Stomach smooth muscle (tissue), 2 donors: ENCODE measurements around the gene SLC35F1.

Source experiments
- H3K27ac ChIP-seq: one replicate; pipeline ENCODE4 v1.7.0; 2013; ENCODE audit warnings: mild to moderate bottlenecking, low read length, inconsistent platforms
- H3K27me3 ChIP-seq, 2 donors: one replicate each; pipeline ENCODE4 v1.7.0; 2013; ENCODE audit warnings: low read length in 2 of 2; ENCODE audit not compliant: insufficient read depth in 2 of 2, control insufficient read depth in 1 of 2
- H3K36me3 ChIP-seq, 2 donors: one replicate each; pipeline ENCODE4 v1.7.0; 2013; ENCODE audit warnings: low read length in 2 of 2; ENCODE audit not compliant: control insufficient read depth in 2 of 2, insufficient read depth in 2 of 2
- H3K4me1 ChIP-seq: one replicate; pipeline ENCODE4 v1.7.0; 2013; ENCODE audit warnings: low read length; ENCODE audit not compliant: control insufficient read depth, insufficient read depth
- H3K4me3 ChIP-seq, 2 donors: one replicate each; pipeline ENCODE4 v1.7.0; 2013; ENCODE audit warnings: low read length in 2 of 2
- H3K9ac ChIP-seq, 2 donors: one replicate each; pipeline ENCODE4 v1.7.0; 2013; ENCODE audit warnings: low read length in 2 of 2, mild to moderate bottlenecking in 1 of 2
- H3K9me3 ChIP-seq, 2 donors: one replicate each; pipeline ENCODE4 v1.7.0; 2013; ENCODE audit warnings: low read length in 2 of 2; ENCODE audit not compliant: control insufficient read depth in 2 of 2
- donor health status: healthy.
- donor health status: Pancreatic carcinoma.

SLC35F1 gene

GRCh38 chr6:118186672-118187567 lies 279.9 kb downstream of the SLC35F1 start:
- H3K4me1 ChIP-seq = peaks cover 7% of the 10 kb centered on the region
- H3K27ac ChIP-seq = no peak overlapping the region
- H3K9ac ChIP-seq = no peak overlapping the region
- no peak overlapping the region for H3K4me3 ChIP-seq
- H3K27me3 ChIP-seq = no peaks in the 10 kb centered on the region
- no peaks in the 10 kb centered on the region for H3K9me3 ChIP-seq
- H3K36me3 ChIP-seq = no peaks in the 10 kb centered on the region

GRCh38 chr6:118187568-118188164 lies 280.6 kb downstream of the SLC35F1 start:
- Histone ChIP-seq H3K27ac (no peak overlapping the region), H3K4me3 (peak overlapping the region in 1 of 2 donors; percentile 20), H3K9me3 (no peaks in the 10 kb centered on the region), H3K4me1 (peaks cover 7% of the 10 kb centered on the region), H3K36me3 (no peaks in the 10 kb centered on the region), H3K9ac (no peak overlapping the region), H3K27me3 (no peaks in the 10 kb centered on the region)

- Histone ChIP-seq H3K36me3 (no peaks in the 10 kb centered on the region), H3K4me3 (no peak overlapping the region), H3K27me3 (no peaks in the 10 kb centered on the region), H3K4me1 (peaks cover 7% of the 10 kb centered on the region), H3K9me3 (no peaks in the 10 kb centered on the region), H3K27ac (no peak overlapping the region), H3K9ac (no peak overlapping the region)
These were observed 281.5 kb downstream of the SLC35F1 start for GRCh38 chr6:118188561-118188960.

- Histone ChIP-seq H3K36me3 (no peaks in the 10 kb centered on the region), H3K27ac (no peak overlapping the region), H3K4me3 (no peak overlapping the region), H3K9ac (no peak overlapping the region), H3K27me3 (no peaks in the 10 kb centered on the region), H3K9me3 (no peaks in the 10 kb centered on the region), H3K4me1 (no peaks in the 10 kb centered on the region)
These were observed 290.5 kb downstream of the SLC35F1 start for GRCh38 chr6:118197539-118197938.

- no peaks in the 10 kb centered on the region for H3K9me3 ChIP-seq
- H3K4me1 ChIP-seq = no peaks in the 10 kb centered on the region
- H3K36me3 ChIP-seq = no peaks in the 10 kb centered on the region
- no peak overlapping the region for H3K27ac ChIP-seq
- H3K9ac ChIP-seq = no peak overlapping the region
- no peak overlapping the region for H3K4me3 ChIP-seq
- no peaks in the 10 kb centered on the region for H3K27me3 ChIP-seq
These were observed 291.7 kb downstream of the SLC35F1 start for GRCh38 chr6:118198746-118199145.

GRCh38 chr6:118200160-118200559 lies 293.1 kb downstream of the SLC35F1 start:
- no peak overlapping the region for H3K27ac ChIP-seq
- no peaks in the 10 kb centered on the region for H3K9me3 ChIP-seq
- H3K36me3 ChIP-seq = no peaks in the 10 kb centered on the region
- H3K9ac ChIP-seq = no peak overlapping the region
- no peaks in the 10 kb centered on the region for H3K27me3 ChIP-seq
- H3K4me3 ChIP-seq = no peak overlapping the region
- H3K4me1 ChIP-seq = no peaks in the 10 kb centered on the region

GRCh38 chr6:118202517-118202916 lies 295.5 kb downstream of the SLC35F1 start:
- Histone ChIP-seq H3K27me3 (no peaks in the 10 kb centered on the region), H3K36me3 (no peaks in the 10 kb centered on the region), H3K9ac (no peak overlapping the region), H3K27ac (no peak overlapping the region), H3K9me3 (no peaks in the 10 kb centered on the region), H3K4me3 (no peak overlapping the region), H3K4me1 (no peaks in the 10 kb centered on the region)

GRCh38 chr6:118203545-118203944 lies 296.5 kb downstream of the SLC35F1 start:
- Histone ChIP-seq H3K27ac (no peak overlapping the region), H3K9me3 (no peaks in the 10 kb centered on the region), H3K4me1 (no peaks in the 10 kb centered on the region), H3K36me3 (no peaks in the 10 kb centered on the region), H3K27me3 (no peaks in the 10 kb centered on the region), H3K9ac (no peak overlapping the region), H3K4me3 (no peak overlapping the region)

- Histone ChIP-seq H3K27me3 (no peaks in the 10 kb centered on the region), H3K36me3 (no peaks in the 10 kb centered on the region), H3K9me3 (no peaks in the 10 kb centered on the region), H3K9ac (no peak overlapping the region), H3K4me1 (no peaks in the 10 kb centered on the region), H3K4me3 (no peak overlapping the region), H3K27ac (no peak overlapping the region)
These were observed 299.2 kb downstream of the SLC35F1 start for GRCh38 chr6:118206221-118206620.

- Histone ChIP-seq H3K4me1 (no peaks in the 10 kb centered on the region), H3K9me3 (no peaks in the 10 kb centered on the region), H3K27me3 (no peaks in the 10 kb centered on the region), H3K27ac (no peak overlapping the region), H3K4me3 (no peak overlapping the region), H3K9ac (no peak overlapping the region), H3K36me3 (no peaks in the 10 kb centered on the region)
These were observed 300.9 kb downstream of the SLC35F1 start for GRCh38 chr6:118207947-118208346.
